Left colon (tissue), 2 donors: Measurements from ENCODE around the gene SP140. TPM values are rescaled to one million over a fixed set of nuclear protein-coding genes. Genes with fewer than 3 reads are reported as not detected.
A peak's percentile ranks its signal among the peaks of the same experiment; 100 is the strongest.
"Not testable (repeated sequence)": the region's sequence is repeated elsewhere in the genome, so short reads cannot be mapped to it uniquely, and the experiment has no call there.

ENCODE experiments used
- ATAC-seq: fragments of 200-7000 bp; cut with Tn5 transposase; one replicate; pipeline ENCODE4 v1.9.1; 2020; ENCODE audit warnings: mild to moderate bottlenecking, moderate library complexity
- DNase-seq, 2 donors: peaks; one replicate each; pipeline ENCODE4 v3.0.0-alpha.2; 2020
- intact Hi-C, 2 donors: fragments of 100-400 bp; cut with DNase I in 1 of 2; cut with micrococcal nuclease in 1 of 2; formaldehyde crosslinking; loops; one replicate each; pipeline versions ENCODE4 v1.11.2 to v1.14.0; 2022; cut with DNase I, micrococcal nuclease
- total RNA-seq, 2 donors: library from RNA; stranded (reverse); fragmentation: NEBNext Ultra II Directional; extraction: Animal tissue kit (Norgen Biotek cat#: 25700); gene quantifications; one replicate each; pipeline ENCODE4 v1.2.1, GENCODE V29; 2021
- donor health status: DM: no; HTN: no; CAD: no.
- donor health status: DM: yes; HTN: yes; CAD: no.

The SP140 gene
- total RNA-seq, 2 donors from 2014 or later, result 1.1 to 2.6 TPM

DNA sequence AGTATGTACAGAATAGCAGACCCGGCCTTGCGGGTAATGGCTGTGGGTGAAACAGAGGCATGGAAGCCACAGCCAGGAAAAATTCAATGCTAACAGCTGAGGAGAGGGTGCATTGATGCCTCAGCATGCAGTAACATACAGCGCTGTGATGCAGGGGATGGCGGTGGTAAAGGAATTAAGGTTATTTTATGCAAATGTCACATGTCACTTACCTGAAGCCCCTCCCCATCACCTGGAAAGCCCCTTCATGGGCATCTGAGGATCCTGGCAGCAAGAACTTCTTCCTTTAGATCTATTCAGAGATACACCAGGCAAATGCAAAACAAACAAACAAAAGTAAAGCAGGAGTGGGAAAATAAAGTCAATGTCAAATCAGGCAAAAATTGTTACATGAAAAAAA lies 4.0 kb upstream of the SP140 start:
- DNase-seq (no peak), ATAC-seq (no peak)
- intact Hi-C loops, result no loop called here

DNA sequence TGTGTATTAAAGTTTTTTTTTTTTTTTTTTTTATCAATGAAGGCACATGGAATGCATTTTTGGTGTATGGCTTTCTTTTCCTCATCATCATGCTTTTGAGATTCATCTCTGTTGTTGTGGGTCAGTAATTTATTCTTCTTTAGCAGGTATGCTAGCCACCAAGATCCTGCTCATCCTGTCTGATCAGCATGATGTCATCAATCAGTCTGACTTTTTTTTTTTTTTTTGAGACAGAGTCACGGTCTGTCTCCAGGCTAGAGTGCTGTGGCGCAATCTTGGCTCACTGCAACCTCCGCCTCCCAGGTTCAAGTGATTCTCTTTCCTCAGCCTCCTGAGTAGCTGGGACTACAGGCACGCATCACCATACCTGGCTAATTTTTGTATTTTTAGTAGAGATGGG lies 2.7 kb upstream of the SP140 start:
- DNase-seq, intact Hi-C loops, ATAC-seq: not testable (repeated sequence)

DNA sequence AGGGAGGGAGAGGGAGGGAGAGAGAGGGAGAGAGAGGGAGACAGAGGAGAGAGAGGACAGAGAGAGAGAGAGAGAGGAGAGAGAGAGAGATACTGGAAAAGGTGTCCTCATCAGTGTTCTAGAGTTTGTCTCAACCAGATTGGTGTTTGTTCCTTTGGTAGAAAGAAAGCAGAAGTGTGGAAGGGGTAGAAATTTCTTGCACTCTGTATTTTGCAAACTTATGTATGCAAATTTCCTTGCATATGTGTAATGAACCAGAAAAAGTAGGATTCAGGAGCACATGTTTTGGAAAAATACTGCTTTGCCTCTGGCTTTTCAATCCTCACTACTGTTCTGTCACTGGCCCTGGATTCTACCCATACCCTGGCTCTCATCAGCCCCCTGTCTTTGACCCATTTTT lies 1.1 kb upstream of the SP140 start:
- intact Hi-C loops, result no loop called here
- DNase-seq (no peak), ATAC-seq (no peak)

DNA sequence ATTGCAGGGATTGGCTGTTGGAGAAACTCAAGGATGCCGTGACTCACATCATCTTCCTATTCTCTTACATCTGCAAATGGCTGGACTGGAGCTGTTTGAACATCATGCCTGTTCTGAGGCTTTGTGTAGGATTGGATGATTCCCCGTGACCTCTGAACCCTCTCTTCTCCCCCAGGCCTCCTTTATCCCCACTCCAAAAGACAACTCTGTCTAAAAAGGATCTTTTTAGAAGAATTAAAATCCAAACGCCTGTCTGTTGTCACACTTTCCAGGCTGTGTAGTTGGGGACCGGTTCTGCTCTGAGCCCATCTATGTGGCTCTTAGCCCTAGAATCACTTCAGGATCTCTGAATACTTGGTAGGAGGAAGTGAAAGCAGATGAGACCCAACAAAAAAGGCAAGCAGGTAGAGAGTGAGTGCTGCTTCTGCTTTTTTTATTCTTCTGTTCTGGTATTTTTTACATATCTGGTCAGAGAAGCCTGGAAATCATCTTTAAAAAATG lies 565 bp downstream of the SP140 start:
- intact Hi-C loops, result no loop called here
- no peak for ATAC-seq
- DNase-seq, result no peak

DNA sequence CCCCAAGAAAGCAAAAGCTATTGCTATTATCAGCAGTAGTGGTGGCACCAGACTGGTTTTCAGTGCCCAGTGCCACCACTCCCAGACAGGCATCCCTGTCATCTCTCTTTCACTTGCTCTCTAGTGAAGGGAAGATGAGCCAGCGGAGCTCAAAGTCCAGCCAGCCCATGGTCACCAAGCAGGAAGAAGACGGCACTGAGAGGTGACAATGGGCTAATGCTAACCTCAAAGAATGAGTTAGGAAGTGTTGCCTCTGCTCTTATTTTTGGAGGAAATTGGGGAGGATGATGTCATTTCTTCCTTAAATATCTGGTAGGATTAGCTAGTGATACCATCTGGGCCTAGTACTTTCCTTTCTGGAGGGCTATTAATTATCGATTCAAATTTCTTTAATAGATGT lies 1.7 kb downstream of the SP140 start:
- no peak for DNase-seq
- intact Hi-C loops, result no loop called here

DNA sequence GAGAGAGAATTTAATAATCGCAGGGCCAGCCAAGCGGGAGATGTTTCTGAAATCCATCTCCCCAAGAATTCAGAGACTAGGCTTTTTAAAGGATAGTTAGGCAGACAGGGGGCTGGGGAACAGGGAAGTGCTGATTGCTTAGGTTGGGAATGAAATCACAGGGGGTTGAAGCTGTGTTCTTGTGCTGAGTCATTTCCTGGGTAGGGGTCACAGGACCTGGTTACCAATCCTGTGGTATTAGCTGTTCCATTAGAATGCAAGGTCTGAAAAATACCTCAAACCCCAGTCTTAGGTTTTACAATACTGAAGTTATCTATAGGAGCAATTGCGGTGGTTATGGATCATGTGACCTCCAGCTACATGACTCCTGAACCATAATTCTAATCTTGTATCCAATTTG lies 4.6 kb downstream of the SP140 start:
- ATAC-seq, result no peak
- no peak for DNase-seq
- intact Hi-C loops, result no loop called here

More for the DNA sequence above, 1.7 kb downstream of the SP140 start:
- no peak for ATAC-seq

DNA sequence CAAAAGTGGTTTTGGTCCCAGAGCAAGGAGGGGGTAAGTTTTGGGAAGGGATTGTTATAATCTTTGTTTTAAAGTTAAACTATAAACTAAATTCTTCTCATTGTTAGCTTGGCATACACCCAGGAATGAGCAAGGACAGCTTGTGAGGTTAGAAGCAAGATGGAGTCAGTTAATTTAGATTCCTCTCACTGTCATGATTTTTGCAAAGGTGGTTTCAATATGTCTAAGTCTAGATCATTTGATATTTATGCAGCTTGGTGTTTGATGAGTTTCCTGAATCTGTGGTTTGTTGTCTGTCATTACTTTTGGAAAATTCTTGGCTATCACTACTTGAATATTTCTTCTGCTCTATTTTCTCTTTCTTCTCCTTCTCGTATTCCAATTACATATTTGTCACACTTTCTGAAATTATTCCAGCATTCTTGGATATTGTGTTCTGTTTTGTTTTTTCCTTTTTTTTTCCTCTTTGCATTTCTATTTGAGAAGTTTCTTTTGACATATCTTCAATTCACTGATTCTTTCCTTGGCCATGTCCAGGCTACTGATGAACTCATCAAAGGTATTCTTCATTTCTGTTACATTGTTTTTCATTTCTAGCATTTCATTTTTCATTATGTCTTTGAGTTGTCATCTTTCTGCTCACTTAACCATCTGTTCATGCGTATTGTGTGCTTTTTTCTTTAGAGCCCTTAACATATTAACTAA lies 5.1 kb downstream of the SP140 start:
- intact Hi-C loops, result no loop called here
- DNase-seq (no peak), ATAC-seq (no peak)

DNA sequence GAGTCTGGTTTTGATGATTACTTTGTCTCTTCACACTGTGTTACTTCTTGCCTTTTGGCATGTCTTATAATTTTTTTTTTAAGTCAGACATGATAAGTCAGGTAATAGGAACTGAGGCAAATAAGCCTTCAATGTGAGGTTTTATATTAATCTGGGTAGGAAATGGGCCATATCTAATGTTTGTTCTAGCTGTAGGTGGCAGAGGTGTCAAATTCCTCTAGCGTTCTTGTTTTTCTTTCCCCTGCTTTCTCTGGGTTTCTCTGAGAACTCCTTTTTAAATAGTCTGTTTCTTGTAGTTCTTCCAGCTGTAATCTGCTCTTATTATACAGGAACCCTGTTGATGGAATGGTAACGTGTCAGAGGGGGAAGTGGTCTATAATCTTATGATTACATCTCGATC lies 5.7 kb downstream of the SP140 start:
- DNase-seq (no peak), ATAC-seq (no peak)
- intact Hi-C loops, result no loop called here

DNA sequence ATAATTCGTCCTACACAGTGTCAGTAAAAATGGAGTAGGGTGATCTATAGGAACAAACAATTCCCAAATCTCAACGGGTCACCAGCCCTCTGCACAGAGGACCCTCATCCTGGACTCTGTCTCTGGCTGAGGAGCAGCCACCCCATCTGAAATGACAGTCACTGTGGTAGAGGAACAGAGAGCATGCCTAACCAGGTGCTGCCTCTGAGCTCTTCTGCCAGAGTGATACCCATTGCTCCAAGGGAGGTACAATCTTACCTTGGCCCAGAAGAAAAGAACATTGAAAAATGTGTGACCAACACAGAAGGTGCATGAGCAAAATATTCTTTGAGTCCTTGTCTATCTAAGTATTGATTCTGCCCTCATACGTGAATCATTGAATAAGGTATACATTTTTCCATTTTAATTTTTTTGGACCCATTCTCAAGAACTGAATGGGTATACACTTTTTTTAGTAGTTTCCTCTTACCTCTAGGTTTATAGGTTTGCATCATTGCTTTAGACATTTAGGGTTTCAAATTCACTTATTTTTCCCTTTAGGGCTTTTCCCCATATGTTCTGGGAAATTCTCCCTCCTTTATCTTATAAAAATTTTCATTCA lies 8.7 kb downstream of the SP140 start:
- ATAC-seq (no peak), DNase-seq (no peak)

DNA sequence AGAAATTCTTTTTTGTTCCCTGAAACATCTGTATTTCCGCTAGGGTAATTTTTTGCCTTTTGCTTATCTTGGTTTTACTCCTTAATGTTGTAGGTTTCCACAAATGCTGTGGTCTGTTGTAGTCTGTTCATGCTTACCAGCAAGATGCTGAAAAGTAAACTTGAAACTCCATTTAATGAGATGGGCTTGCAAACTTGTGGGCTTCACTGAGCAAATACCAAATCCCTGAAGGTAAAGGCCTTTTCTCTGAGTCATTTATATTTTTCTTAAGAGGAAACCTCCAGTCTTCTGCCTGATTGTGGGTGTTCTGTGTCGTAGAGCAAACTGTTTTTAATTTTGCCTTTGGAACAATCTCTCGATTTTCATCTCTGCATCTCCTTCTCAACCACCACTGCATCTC lies 9.3 kb downstream of the SP140 start:
- ATAC-seq, result no peak
- intact Hi-C loops, result no loop called here
- no peak for DNase-seq

More for the DNA sequence above, 8.7 kb downstream of the SP140 start:
- intact Hi-C loops, result no loop called here

DNA sequence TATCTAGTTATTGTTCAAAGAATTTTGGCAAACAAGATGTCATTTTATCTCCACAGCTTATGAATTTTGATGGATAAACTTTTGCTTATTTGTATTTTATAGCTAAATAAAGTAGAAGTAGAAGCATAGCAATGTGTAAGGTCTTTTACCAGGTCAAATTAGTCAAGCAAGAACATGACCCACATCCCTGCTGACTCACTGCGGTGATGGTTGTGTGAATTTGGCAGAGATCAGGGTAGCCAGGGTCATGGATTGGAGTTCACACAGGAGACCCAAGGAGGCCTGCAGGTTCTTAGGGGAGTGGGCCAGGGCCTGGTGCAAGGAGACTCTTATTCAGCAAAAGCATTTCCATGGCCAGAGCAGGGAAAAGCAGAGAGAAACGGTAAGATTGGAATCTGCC lies 18.7 kb downstream of the SP140 start:
- DNase-seq (no peak), ATAC-seq (no peak)
- intact Hi-C loops, result no loop called here

DNA sequence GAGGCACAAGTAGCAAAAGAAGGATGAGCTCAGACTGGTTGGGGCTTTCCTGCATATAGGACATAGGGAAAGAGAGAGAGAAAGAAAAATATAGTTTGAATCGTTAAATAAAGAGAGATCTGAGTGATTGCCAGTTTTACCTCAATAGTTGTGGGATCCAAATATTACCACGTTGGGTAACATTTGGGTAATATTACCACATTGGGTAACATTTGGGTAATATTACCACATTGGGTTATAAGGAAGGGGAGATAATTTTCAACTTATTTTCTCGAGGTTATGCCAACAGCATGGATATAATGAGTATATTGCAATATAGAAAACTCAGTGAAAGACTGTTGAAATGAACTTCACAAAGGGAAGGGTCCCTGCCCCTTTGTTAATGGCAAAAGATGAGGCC lies 20.7 kb downstream of the SP140 start:
- ATAC-seq (no peak), DNase-seq (no peak)
- intact Hi-C loops, result no loop called here

DNA sequence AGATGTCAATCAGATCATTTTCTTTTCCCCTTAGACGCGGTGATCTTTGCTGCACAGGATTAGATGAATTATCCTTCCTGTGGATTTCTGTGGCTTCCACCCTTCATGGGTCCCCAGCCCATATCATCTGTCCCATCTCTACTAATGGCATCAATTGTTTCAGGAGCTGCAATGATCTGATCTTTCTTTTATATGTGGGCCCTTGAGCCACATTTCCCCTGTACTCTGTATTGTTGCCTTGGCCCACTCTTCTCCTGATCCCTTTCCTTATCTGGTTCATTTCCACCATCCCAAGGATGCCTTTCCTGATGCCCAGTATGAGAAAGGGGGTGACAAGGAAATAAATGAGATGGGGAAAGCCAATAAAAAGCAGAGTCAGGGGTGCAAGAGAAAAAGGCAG lies 24.7 kb downstream of the SP140 start:
- intact Hi-C loops, result no loop called here
- ATAC-seq (no peak), DNase-seq (no peak)

DNA sequence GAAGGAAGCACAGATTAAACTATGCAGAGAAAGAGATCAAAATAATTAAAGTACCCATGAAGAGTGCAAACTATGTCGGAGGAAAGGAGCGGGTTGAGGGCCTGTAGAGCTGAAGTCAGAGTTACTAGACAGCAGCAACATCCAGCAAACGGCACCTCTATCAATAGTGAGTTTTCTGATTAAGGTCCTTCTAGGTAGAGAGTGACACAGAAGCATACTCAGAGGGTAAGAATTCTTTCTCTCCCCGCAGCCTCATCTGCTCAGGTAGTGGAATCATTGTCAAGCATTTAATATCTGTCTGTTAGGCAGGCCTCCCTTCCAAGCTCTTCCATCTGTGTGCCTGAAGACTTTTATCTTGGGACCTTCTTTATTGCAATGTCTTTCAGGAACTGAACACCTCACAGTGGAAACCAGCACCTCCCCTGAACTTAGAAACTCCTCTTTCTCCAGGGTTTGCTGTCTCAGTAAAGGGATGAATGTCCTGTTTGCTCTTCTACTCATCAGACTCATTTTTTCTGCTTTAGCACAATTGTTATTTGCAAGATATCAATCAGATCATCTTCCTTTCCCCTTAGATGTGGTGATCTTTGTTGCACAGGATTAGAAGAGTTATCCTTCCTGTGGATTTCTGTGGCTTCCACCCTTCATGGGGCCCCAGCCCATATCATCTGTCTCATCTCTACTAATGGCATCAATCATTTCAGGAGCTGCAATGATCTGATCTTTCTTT lies 28.8 kb downstream of the SP140 start:
- intact Hi-C loops, result no loop called here
- ATAC-seq (no peak), DNase-seq (no peak)

DNA sequence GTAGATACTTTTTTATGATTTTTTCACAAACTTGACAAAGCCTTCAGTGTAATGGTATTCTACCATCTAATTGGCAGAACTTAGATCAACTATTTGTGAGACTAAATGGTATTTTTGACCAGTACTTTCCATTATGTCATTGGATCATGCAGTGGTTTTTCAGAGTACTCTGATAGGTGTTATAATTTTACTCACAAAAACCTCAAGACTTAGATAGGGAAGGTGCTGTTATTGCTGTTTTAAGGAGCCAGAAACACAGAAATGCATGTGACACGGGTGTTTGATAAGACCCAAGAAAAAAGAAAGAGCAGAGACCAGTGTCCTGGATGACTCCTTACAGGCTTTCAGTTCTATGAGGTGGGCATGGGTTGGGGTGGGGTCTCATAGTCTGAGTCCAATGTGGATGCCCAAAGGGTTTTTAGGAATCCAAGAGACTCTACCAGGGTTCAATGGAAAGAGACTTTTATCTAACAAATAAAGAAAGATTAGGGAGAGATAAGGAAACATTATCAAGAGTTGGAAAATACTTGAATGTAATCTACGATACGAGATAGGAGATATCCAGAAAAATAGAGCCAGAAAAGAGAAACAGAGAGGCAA lies 31.3 kb downstream of the SP140 start:
- intact Hi-C loops, result no loop called here
- DNase-seq (no peak), ATAC-seq (no peak)

DNA sequence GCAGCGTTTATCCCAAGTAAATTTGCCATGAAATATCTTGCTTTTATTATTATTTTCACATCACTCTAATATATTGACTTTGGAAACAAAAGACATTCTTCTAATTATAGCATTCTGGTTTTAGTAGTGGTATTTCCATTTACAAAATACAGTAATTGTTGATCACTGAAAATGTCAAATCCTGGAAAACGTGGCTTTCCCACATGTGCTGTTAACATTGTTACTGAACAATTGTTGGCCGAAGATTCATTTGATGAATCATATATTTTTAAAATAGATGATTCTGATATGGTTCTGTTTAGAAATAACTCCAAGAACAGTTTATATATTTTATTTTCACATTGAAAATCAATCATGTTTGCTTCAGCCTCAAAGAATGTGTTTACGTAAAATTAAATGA lies 32.9 kb downstream of the SP140 start:
- intact Hi-C loops, result no loop called here
- no peak for DNase-seq

DNA sequence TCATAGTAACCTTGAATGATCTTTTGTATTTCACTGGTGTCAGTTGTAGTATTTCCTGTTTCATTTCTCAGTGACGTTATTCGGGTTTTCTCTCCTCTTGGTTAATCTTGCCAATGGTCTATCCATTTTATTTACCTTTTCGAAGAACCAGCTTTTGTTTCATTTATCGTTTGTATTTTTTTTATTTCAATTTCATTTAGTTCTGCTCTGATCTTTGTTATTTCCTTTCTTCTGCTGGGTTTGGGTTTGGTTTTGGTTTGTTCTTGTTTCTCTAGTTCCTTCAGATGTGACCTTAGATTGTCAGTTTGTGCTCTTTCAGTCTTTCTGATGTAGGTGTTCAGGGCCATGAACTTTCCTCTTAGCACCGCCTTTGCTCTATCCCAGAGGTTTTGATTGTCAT lies 36.7 kb downstream of the SP140 start:
- intact Hi-C loops, result no loop called here
- ATAC-seq (no peak), DNase-seq (no peak)

More for the DNA sequence above, 32.9 kb downstream of the SP140 start:
- ATAC-seq, result no peak

DNA sequence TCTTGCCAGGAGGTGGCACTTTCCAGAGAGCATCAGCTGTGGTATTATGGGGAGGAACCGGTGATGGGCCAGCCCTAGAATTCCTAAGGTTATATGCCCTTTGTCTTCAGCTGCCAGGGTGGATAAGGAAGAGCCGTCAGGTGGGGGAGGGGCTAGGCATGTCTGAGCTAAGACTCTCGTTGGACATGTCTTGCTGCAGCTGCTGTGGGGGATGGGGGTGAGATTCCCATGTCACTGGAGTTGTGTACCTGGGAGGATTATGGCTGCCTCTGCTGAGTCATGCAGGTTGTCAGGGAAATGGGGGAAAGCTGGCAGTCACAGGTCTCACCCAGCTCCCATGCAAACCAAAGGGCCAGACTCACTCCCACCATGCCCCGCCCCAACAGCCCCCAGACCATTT lies 39.4 kb downstream of the SP140 start:
- ATAC-seq, intact Hi-C loops: not testable (repeated sequence)
- DNase-seq, result peak in 1 of 2 donors; percentile 58

DNA sequence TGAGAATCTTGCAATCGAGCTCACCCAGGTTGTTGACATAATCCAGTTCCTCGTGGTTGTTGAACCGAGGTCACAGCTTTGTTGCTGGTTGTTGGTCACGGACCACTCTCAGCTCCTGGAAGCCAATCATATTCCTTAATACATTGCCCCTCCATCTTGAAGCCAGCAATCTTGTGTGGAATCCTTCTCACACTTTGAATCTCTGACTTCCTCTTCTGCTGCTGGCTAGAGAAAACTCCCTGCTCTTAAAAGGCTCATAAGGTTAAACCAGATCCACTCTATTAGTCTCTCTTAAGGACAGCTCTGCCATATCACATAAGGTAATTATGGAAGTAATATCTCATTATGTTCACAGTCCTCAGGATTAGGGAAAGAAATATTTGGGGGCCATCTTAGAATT lies 41.1 kb downstream of the SP140 start:
- no peak for ATAC-seq
- no peak for DNase-seq
- intact Hi-C loops, result no loop called here

DNA sequence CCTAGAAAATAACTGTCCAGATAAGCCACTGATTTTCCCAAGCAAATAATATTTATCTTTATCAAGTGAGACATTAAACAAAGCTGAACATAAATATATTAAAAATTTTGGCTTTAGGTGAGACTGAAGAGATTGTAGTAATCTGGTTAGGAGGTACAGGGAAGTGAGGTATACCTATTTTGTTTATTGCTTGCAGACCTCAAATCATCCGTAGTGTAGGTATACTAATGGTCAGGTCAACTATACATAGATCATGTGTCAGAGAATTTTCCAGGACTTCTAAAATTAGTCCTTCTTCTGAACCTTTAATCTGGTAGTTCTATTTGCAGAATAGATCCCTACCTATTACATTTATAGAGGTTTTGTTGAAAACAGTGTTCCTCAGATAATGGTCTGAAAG lies 41.5 kb downstream of the SP140 start:
- no peak for ATAC-seq
- DNase-seq, result no peak
- intact Hi-C loops, result no loop called here
